Cardiac fibroblast (primary cell): ENCODE results near the gene TP53.
A peak's percentile ranks its signal among the peaks of the same experiment; 100 is the strongest.

ENCODE experiments used
- DNase-seq, 2 donors: peaks; one replicate each; pipeline versions ENCODE4 v3.0.0 to v3.0.0-alpha.2; 2010; ENCODE audit warnings: low read depth in 2 of 2
- H3K4me3 ChIP-seq, 2 donors: replicated peaks in 1 of 2; 1 replicate in 1 of 2; 2 replicates in 1 of 2; pipeline ENCODE4 v1.5.1; 2011; ENCODE audit warnings: low read depth in 2 of 2, low read length in 2 of 2, mild to moderate bottlenecking in 2 of 2, moderate library complexity in 1 of 2
- CTCF ChIP-seq: IDR thresholded peaks from one replicate; pipeline ENCODE4 v1.5.1; 2011; ENCODE audit warnings: low read depth, mild to moderate bottlenecking, low read length, inconsistent platforms

TP53 gene

DNA sequence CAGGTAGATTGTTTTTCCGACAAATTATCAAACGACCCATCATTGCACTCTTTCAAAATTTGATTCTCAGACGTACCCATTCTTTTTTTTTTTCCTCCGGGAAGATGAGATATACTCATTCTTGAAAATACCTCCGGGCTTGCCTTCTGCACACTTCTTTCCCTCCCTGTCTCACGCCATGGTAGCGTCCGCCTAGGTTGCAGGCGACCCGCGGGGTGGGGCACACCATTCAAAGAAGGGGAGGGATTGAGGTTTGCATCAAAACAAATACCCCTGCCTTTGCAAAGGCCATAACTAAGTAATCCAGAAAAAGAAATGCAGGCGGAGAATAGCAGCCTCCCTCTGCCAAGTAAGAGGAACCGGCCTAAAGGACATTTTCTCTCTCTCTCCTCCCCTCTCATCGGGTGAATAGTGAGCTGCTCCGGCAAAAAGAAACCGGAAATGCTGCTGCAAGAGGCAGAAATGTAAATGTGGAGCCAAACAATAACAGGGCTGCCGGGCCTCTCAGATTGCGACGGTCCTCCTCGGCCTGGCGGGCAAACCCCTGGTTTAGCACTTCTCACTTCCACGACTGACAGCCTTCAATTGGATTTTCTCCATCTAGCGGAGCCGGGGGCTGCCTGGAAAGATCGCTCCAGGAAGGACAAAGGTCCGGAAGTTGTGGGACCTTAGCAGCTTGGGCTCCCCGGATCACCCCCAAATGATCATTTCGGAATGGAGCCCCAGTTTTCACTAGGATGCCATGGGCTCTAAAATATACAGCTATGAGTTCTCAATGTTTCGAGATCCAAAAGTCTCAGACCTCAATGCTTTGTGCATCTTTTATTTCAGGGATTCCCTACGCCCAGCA lies 843 bp downstream of the TP53 start:
- TF ChIP-seq CTCF: no peak
- peak in 1 of 2 donors; percentile 93 for DNase-seq

GRCh38 chr17:7685533-7686221 lies 1.6 kb downstream of the TP53 start:
- peak overlapping the region; percentile 71 to 90 for H3K4me3 ChIP-seq
- no peak for TF ChIP-seq CTCF
- DNase-seq: peak; percentile 96

More for the DNA sequence above, 843 bp downstream of the TP53 start:
- H3K4me3 ChIP-seq: peak overlapping the region; percentile 71 to 90

GRCh38 chr17:7684851-7685532 lies 2.3 kb downstream of the TP53 start:
- peak overlapping the region; percentile 71 to 90 for H3K4me3 ChIP-seq
- no peak for TF ChIP-seq CTCF

DNA sequence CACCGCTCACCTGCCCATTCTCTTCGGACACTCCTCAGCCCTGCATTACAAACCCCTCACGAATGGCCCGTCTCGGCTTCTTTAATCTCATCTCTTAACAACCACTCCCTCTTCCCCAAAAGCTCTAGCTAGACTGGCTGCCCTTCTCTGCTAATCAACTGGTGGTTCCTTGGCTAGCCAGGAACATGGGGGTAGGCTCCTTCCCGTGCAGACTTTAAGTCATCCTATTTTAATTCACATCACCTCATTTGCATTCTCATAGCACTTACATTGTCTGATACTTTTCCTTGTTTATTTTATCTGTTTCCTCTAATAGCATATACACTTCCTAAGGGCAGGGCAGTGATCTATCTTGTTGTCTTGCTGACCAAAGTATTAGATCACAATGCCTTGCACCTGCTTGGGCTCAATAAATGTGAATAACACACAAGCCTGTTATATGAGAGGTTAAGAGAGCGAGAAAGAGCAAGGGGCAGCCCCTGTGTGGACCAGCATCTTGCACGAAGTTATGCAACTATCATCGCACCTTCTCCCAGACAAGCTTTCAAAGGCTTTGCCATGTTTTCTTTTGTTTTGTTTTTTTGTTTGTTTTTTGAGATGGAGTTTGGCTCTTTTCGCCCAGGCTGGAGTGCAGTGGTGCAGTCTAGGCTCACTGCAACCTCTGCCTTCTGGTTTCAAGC lies 9.8 kb downstream of the TP53 start:
- TF ChIP-seq CTCF: no peak
- H3K4me3 ChIP-seq: no peak overlapping the region
- DNase-seq: no peak

More at GRCh38 chr17:7684851-7685532, 2.3 kb downstream of the TP53 start:
- peak in 1 of 2 donors; percentile 9 for DNase-seq

DNA sequence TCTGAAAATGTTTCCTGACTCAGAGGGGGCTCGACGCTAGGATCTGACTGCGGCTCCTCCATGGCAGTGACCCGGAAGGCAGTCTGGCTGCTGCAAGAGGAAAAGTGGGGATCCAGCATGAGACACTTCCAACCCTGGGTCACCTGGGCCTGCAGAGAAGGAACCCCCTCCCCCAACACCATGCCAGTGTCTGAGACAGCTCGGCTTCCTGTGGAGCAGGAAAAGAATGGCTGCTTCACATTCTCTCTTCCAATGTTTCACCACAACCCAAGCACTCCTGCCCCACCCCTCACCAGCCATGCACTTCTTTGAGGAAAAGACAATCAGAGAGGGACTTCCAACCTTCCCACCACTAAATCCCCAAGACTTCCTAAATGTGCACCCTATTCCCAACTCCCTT lies 10.8 kb downstream of the TP53 start:
- no peak for TF ChIP-seq CTCF
- H3K4me3 ChIP-seq: no peak overlapping the region
- no peak for DNase-seq

- TF ChIP-seq CTCF: no peak
- H3K4me3 ChIP-seq: no peak overlapping the region
- no peak for DNase-seq
Observed at GRCh38 chr17:7674934-7675333, 12.4 kb downstream of the TP53 start.
